GM15510 (cell line): ENCODE results near the gene NT5DC3.

Experiments used
- POLR2A ChIP-seq: IDR thresholded peaks from 3 replicates; pipeline ENCODE4 v1.6.1; 2011; ENCODE audit warnings: borderline replicate concordance; ENCODE audit not compliant: insufficient read length; ENCODE audit errors: extremely low read depth

Gene NT5DC3

GRCh38 chr12:103829092-103829491, 11.9 kb downstream of the NT5DC3 start:
- no peak for TF ChIP-seq POLR2A

DNA sequence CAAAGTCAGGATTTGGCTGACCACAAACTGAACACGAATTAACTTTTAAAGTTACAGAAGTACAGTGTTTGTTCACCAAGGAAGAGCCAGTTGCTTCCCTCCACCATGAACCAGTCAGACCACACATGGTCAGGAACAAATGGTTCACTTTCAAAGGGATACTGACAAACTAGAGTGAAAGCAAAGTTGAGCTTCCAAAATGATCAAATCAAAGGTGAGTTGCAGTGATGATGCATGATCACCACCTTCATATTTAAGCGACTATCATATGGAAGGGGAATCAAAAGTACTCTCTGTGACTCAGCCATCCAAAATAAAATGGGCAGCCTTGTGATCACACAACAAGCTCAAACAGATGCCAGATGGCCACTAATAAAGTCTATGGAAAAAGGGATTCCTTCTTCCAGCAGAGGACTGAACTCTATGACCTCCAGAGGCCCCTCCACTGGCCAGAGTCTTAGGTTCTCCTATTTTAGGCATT, 13.1 kb downstream of the NT5DC3 start:
- no peak for TF ChIP-seq POLR2A

- TF ChIP-seq POLR2A = no peak
Observed at GRCh38 chr12:103824845-103825244, 16.2 kb downstream of the NT5DC3 start.

GRCh38 chr12:103824290-103824689, 16.7 kb downstream of the NT5DC3 start:
- no peak for TF ChIP-seq POLR2A

DNA sequence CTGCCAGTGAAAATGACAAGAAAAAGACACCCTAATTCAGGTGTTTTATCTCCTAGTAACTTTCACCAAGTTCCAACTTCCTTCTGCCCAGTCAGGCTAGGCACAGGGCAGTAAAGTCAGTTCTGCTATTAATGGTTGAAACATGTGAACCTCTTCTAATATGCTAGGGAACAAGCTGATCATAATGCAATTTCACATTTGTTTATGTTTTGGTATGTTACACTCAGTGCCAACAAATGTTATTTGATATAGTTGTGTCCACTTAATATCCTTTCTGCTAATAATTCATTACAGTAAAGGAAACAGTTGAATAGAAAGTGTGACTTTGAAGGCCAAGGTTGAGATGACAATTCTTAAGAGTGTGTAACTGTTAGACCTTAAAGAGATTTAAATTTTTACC, 17.2 kb downstream of the NT5DC3 start:
- TF ChIP-seq POLR2A = no peak

GRCh38 chr12:103821773-103822172, 19.3 kb downstream of the NT5DC3 start:
- no peak for TF ChIP-seq POLR2A

GRCh38 chr12:103820881-103821489, 20.0 kb downstream of the NT5DC3 start:
- TF ChIP-seq POLR2A = no peak

GRCh38 chr12:103820361-103820760, 20.7 kb downstream of the NT5DC3 start:
- TF ChIP-seq POLR2A = no peak

DNA sequence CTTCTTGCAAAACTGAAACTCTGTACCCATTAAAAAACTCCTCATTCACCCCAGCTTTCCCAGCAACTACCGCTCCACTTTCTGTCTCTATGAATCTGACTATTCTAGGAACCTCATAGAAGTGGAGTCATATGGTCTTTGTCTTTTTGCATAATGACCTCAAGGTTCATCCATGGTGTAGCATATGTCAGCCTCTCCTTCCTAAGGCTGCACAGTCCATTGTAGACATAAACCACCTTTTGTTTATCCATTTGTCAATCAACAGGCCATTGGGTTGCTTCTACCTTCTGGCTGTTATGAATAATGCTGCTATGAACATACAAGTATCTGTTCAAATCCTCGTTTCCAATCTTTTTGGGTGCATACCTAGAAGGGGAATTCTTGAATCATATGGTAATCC, 21.1 kb downstream of the NT5DC3 start:
- TF ChIP-seq POLR2A = no peak

DNA sequence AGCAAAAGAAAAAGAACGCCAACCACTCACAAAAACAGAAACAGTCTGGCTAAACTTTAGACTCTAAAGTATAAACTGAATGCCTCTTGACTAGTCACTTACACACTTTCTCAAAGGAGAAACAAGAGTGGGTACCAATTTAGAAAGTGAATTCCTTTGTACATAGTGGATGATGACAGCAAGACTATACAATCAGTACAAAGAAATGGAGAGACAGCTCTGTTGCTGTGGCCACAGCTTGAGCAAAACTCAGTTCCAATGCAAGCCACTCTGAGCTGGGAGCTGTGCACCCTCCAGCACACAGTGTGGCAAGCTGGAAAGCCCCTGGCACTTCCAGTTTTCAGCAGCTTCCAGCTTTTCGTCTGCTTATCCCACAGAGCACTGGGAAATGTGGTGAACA, 21.7 kb downstream of the NT5DC3 start:
- TF ChIP-seq POLR2A = no peak

GRCh38 chr12:103817791-103818190, 23.2 kb downstream of the NT5DC3 start:
- no peak for TF ChIP-seq POLR2A

DNA sequence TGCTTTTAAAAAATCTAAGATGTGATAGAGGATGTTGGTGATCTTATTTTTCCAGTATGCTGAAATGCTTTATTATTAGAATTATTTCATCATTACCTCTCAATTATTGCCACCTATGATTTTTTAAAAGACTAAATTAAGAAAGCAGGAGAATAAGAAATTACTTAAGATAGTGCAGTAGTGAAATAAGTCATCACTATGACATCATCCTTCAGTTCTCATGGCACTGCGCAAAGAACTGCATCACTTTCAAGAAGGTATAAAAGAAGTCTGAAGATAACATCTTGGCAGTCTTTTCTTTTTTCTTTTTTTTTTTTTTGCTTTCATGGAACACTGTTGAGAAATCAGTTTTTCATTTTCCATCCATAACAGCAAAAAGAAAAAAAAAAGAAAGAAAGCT, 24.4 kb downstream of the NT5DC3 start:
- no peak for TF ChIP-seq POLR2A

GRCh38 chr12:103814436-103814835, 26.6 kb downstream of the NT5DC3 start:
- no peak for TF ChIP-seq POLR2A

- TF ChIP-seq POLR2A = no peak
Observed at GRCh38 chr12:103813949-103814348, 27.1 kb downstream of the NT5DC3 start.

DNA sequence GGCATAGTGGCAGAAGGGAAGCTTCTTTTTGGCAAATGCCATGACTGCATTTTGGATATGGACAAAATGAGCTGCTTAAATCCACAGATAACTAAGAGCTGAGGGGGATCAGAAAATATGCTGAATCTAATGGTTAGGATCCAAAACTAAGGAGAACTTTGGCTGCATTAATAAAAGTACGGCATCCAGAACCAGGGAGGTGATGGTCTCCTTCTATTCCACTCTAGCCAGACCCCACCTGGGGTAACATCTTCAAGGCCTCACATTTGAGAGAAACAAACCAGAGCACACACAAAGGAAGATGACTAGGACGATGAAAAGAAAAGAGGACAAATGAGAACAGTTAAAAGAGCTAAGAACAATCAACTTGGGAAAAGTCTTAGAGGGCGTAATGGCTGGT, 27.6 kb downstream of the NT5DC3 start:
- no peak for TF ChIP-seq POLR2A

- TF ChIP-seq POLR2A = no peak
Observed at GRCh38 chr12:103812789-103813188, 28.2 kb downstream of the NT5DC3 start.

- TF ChIP-seq POLR2A = no peak
Observed at GRCh38 chr12:103811791-103812190, 29.2 kb downstream of the NT5DC3 start.
